Breast epithelium (tissue), 3 donors: ENCODE data around the gene FAM32A.

Experiments
- CTCF ChIP-seq, 3 donors: fragments of 450-650 bp; IDR thresholded peaks; one replicate each; pipeline ENCODE4 v1.5.1; 2016 to 2017; ENCODE audit warnings: antibody characterized with exemption in 3 of 3, mild to moderate bottlenecking in 3 of 3, moderate library complexity in 3 of 3
- POLR2A ChIP-seq: fragments of 450-650 bp; IDR thresholded peaks from one replicate; pipeline ENCODE4 v1.6.1; 2016; ENCODE audit warnings: antibody characterized with exemption, mild to moderate bottlenecking, moderate library complexity

- TF ChIP-seq POLR2A (no peak), CTCF (IDR thresholded peaks at IDR 0.05) (no peak)
Measured at GRCh38 chr19:16136185-16136999, 48.8 kb upstream of the FAM32A start.
